Uterus (tissue), 2 donors: ENCODE results near the gene AGPAT4.

ENCODE experiments used
- CTCF ChIP-seq, 4 experiments: fragments of 200-600 bp in 2 of 4; fragments of 450-650 bp in 2 of 4; sonication (generic) in 2 of 4; IDR thresholded peaks; one replicate each; pipeline ENCODE4 v1.5.1; 2016 to 2019; ENCODE audit warnings: antibody characterized with exemption in 4 of 4, mild to moderate bottlenecking in 2 of 4, moderate library complexity in 1 of 4
- POLR2A ChIP-seq, 2 donors: fragments of 450-650 bp; IDR thresholded peaks; one replicate each; pipeline ENCODE4 v1.6.1; 2016; ENCODE audit warnings: antibody characterized with exemption in 2 of 2, mild to moderate bottlenecking in 1 of 2, moderate library complexity in 1 of 2

GRCh38 chr6:161269310-161269709 lies 4.6 kb downstream of the AGPAT4 start:
- no peak for TF ChIP-seq POLR2A (IDR thresholded peaks at IDR 0.05)
- TF ChIP-seq CTCF (IDR thresholded peaks at IDR 0.05) = no peak
